ENCODE data around the gene NFIA. TPM values are rescaled to one million over a fixed set of nuclear protein-coding genes. Genes with fewer than 3 reads are reported as not detected.

NFIA gene
- total RNA-seq, 1 donor from 2014 or later: 163 TPM

DNA sequence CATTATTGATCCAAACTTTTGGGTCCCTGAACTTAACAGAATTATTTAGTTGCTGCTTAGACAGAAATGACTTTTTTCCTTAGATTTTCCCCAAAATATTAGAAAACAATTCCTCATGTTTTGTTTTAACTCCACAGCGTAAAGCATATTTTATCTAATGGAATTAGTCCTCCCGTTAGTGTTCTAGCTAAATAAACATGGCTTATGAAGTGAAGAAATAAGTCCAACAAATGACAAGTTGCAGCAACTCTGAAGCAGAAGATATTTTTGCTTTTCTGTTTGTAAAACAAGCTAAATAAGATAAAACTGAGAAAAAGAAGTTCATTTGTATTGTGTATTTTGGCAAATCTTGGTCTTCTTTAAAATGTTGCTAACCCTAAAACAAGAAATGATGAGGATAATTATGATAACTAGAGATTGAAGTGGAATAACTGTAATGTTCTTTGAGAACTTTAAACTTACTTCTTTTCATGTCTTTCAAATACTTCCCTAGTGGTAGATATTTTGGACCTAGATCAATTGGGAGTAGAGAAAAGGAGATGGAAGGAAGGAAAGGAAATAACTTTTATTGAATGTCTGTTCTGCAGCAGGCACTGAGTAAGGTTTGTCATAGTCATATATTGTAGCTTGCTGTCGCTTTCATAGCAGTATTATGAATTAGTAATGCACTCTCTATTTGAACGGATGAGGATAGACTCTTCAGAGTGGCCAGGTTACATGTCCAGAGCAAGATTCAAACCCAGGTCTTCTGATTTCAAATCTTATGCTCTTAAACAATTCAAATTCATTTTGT lies 12.5 kb downstream of the NFIA start:
- Mint-ChIP-seq H3K27me3 (ENCODE audit: low read depth) (no peaks in the 10 kb centered on the region), H3K27ac (peak overlapping the region; percentile 73), H3K36me3 (peaks cover 5% of the 10 kb centered on the region), H3K4me3 (no peak overlapping the region), H3K9me3 (no peaks in the 10 kb centered on the region), H3K4me1 (peaks cover 63% of the 10 kb centered on the region)
- TF ChIP-seq CTCF (IDR thresholded peaks at IDR 0.05; ENCODE audit: unreplicated experiment): no peak
- no peak for DNase-seq (ENCODE audit: low spot score in 2 of 2, unreplicated experiment in 2 of 2)

- Mint-ChIP-seq H3K27ac (peak overlapping the region; percentile 73), H3K36me3 (peaks cover 4% of the 10 kb centered on the region), H3K4me3 (no peak overlapping the region), H3K27me3 (ENCODE audit: low read depth) (no peaks in the 10 kb centered on the region), H3K9me3 (no peaks in the 10 kb centered on the region), H3K4me1 (peaks cover 60% of the 10 kb centered on the region)
- TF ChIP-seq CTCF (IDR thresholded peaks at IDR 0.05; ENCODE audit: unreplicated experiment): no peak
- DNase-seq (ENCODE audit: low spot score in 2 of 2, unreplicated experiment in 2 of 2): no peak
These were observed 13.1 kb downstream of the NFIA start for GRCh38 chr1:61095470-61095812.

GRCh38 chr1:61097317-61097716 lies 15.0 kb downstream of the NFIA start:
- H3K4me3 Mint-ChIP-seq: no peak overlapping the region
- no peaks in the 10 kb centered on the region for H3K27me3 Mint-ChIP-seq (ENCODE audit: low read depth)
- H3K27ac Mint-ChIP-seq: peak overlapping the region; percentile 9
- no peak for TF ChIP-seq CTCF (IDR thresholded peaks at IDR 0.05; ENCODE audit: unreplicated experiment)
- H3K4me1 Mint-ChIP-seq: peaks cover 53% of the 10 kb centered on the region
- H3K9me3 Mint-ChIP-seq: no peaks in the 10 kb centered on the region
- no peak for DNase-seq (ENCODE audit: low spot score in 2 of 2, unreplicated experiment in 2 of 2)
- peaks cover 2% of the 10 kb centered on the region for H3K36me3 Mint-ChIP-seq

DNA sequence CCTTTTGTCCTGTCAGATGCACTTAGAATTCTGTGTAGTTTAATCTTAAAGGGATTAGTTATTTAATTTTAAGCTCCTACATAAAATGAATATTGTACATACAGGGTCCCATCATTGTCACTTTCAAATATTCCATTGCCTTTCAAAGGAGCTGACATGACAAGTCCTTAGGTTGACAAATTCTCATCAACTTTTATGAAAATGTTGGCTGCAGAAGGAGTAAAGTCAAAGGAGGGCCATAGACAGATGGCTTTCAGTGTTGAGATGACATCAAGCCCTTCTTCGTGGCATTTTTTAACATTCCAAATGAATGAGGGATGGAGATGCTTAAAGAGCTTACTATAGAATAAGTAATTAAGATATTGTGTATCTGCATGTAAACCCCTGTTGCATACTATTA lies 15.4 kb downstream of the NFIA start:
- Mint-ChIP-seq H3K9me3 (no peaks in the 10 kb centered on the region), H3K27ac (peak overlapping the region; percentile 9), H3K36me3 (peaks cover 2% of the 10 kb centered on the region), H3K4me3 (no peak overlapping the region), H3K4me1 (peaks cover 51% of the 10 kb centered on the region), H3K27me3 (ENCODE audit: low read depth) (no peaks in the 10 kb centered on the region)
- no peak for TF ChIP-seq CTCF (IDR thresholded peaks at IDR 0.05; ENCODE audit: unreplicated experiment)
- DNase-seq (ENCODE audit: low spot score in 2 of 2, unreplicated experiment in 2 of 2): no peak

DNA sequence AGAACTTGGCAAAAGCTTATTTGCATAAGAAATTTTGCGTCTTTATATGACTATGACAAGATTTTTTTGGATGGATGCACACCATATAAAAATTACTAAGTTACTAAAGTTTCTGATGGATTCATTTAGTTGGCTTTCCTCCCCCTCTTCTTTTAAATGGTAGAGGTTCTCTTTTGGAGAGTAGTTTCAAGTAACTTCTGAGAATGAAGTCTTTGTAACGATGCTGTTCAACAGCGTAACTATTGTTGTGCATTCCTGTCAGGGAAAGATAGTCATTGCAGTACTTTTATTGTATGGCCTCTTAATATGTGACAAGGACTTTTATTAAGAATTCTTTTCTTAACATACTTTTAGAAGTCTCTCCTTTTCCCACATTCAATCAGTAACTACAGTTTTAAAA lies 16.0 kb downstream of the NFIA start:
- no peak overlapping the region for H3K27ac Mint-ChIP-seq
- no peak for DNase-seq (ENCODE audit: low spot score in 2 of 2, unreplicated experiment in 2 of 2)

More for the DNA sequence above, 16.0 kb downstream of the NFIA start:
- no peak for TF ChIP-seq CTCF (IDR thresholded peaks at IDR 0.05; ENCODE audit: unreplicated experiment)
- Mint-ChIP-seq H3K4me3 (no peak overlapping the region), H3K27me3 (ENCODE audit: low read depth) (no peaks in the 10 kb centered on the region), H3K36me3 (peaks cover 2% of the 10 kb centered on the region), H3K4me1 (peaks cover 57% of the 10 kb centered on the region), H3K9me3 (no peaks in the 10 kb centered on the region)
